ENCODE data around the gene PRSS16. TPM values are rescaled to one million over a fixed set of nuclear protein-coding genes. Genes with fewer than 3 reads are reported as not detected.

The PRSS16 gene
- total and polyA plus RNA-seq, 9 of the 15 experiments (the other 6 are each of a cell fraction or from before 2014, with no cell fraction given): 4.5 to 21.3 (median 12.1) TPM

DNA sequence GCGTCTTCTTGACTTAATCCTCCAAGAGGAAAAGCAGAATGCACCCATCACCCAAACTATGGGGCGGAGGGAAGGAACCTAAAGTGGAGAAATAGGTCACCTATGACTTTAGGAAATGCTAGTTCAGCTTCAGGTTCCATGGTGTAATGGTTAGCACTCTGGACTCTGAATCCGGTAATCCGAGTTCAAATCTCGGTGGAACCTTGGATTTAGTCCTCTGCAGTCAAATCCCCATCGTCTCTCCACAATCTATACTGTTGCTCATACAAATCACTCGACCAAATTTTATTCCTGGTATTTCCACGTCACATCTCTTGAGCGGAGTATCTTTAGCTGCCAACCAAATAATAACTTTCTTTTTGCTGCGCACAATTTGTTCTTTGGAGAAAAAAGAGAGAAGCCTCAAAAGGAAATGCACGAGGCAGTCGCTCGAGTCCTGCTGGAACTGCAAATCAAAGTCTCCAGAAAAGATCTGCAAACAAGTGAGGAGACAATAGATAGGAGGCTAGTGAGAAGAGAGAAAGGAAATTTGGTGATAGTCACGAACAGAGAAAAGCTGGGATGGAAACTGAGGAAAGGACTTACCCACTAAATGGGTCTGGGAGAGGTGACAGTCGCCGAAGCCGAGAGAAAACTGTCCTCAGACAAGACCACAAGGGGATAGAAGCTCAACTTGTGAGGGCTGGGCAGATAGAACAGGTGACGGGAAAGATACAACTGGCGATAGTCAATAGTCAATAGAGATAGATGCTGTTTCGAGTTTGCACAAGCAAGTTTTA, 48.0 kb downstream of the PRSS16 start (continued):
- TF ChIP-seq RNF219 (CRISPR knock-in tag; IDR thresholded peaks at IDR 0.05) (no peak), IRF2 (CRISPR knock-in tag; IDR thresholded peaks at IDR 0.05) (no peak), MTA2 (IDR thresholded peaks at IDR 0.05; ENCODE audit: low read depth) (no peak; the same call in 1 of the 2 replicates), SRSF1 (IDR thresholded peaks at IDR 0.05; ENCODE audit: low read depth, low read length) (no peak), ZNF263 (CRISPR knock-in tag; IDR thresholded peaks at IDR 0.05; ENCODE audit: borderline replicate concordance) (no peak), ZNF239 (CRISPR knock-in tag; IDR thresholded peaks at IDR 0.05) (peak; percentile 66), SIN3B (IDR thresholded peaks at IDR 0.05; ENCODE audit: low read depth) (peak; percentile 52; the same call in 1 of the 2 replicates), ASH1L (IDR thresholded peaks at IDR 0.05; ENCODE audit: borderline replicate concordance, low read depth, partially characterized antibody) (no peak), E4F1 (CRISPR knock-in tag; IDR thresholded peaks at IDR 0.05; ENCODE audit: borderline replicate concordance) (no peak), MTA1 (IDR thresholded peaks at IDR 0.05; ENCODE audit: borderline replicate concordance) (peak; percentile 67), TRIM25 (IDR thresholded peaks at IDR 0.05; ENCODE audit: borderline replicate concordance) (peak; percentile 68), MCM7 (IDR thresholded peaks at IDR 0.05) (no peak), WHSC1 (IDR thresholded peaks at IDR 0.05; ENCODE audit: low read length) (no peak), NFIC (IDR thresholded peaks at IDR 0.05) (peak; percentile 69), ELF1 (tag; IDR thresholded peaks at IDR 0.05) (0 out of 2 replicates have a peak, but pooled peaks have one; percentile 15), DMBX1 (CRISPR knock-in tag; IDR thresholded peaks at IDR 0.05; ENCODE audit: borderline replicate concordance) (peak; percentile 63; the same call in 1 of the 2 replicates), SMARCA4 (IDR thresholded peaks at IDR 0.05) (peak; percentile 36; the same call in 1 of the 2 replicates), BDP1 (IDR thresholded peaks at IDR 0.05; ENCODE audit: insufficient read depth, insufficient read length) (peak; percentile 90)
- TF ChIP-seq, protein P1, sequence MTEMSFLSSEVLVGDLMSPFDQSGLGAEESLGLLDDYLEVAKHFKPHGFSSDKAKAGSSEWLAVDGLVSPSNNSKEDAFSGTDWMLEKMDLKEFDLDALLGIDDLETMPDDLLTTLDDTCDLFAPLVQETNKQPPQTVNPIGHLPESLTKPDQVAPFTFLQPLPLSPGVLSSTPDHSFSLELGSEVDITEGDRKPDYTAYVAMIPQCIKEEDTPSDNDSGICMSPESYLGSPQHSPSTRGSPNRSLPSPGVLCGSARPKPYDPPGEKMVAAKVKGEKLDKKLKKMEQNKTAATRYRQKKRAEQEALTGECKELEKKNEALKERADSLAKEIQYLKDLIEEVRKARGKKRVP (CRISPR knock-in tag; IDR thresholded peaks at IDR 0.05): 0 out of 2 replicates have a peak, but pooled peaks have one; percentile 8
- TF ChIP-seq, protein P2, sequence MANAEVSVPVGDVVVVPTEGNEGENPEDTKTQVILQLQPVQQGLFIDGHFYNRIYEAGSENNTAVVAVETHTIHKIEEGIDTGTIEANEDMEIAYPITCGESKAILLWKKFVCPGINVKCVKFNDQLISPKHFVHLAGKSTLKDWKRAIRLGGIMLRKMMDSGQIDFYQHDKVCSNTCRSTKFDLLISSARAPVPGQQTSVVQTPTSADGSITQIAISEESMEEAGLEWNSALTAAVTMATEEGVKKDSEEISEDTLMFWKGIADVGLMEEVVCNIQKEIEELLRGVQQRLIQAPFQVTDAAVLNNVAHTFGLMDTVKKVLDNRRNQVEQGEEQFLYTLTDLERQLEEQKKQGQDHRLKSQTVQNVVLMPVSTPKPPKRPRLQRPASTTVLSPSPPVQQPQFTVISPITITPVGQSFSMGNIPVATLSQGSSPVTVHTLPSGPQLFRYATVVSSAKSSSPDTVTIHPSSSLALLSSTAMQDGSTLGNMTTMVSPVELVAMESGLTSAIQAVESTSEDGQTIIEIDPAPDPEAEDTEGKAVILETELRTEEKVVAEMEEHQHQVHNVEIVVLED (CRISPR knock-in tag; IDR thresholded peaks at IDR 0.05): no peak

Measured in K562 (cell line).